IMR-90 (cell line): ENCODE data around the gene ZSCAN5A. TPM values are rescaled to one million over a fixed set of nuclear protein-coding genes. Genes with fewer than 3 reads are reported as not detected.

Experiments used
- ATAC-seq: fragments of 200-7000 bp; cut with Tn5 transposase; 2 replicates; pipeline ENCODE4 v1.9.1; 2020; ENCODE audit warnings: low read depth, mild to moderate bottlenecking, moderate library complexity
- BruUV-seq: library from RNA; stranded (reverse); fragments of 400-500 nt; replicated peaks from 2 replicates; lab custom pipeline; 2021; lab: Mats Ljungman, UMichigan
- CTCF ChIA-PET: fragments of 300-600 bp; formaldehyde crosslinking; extraction: SDS; loops from one replicate; lab custom pipeline; 2021; ENCODE audit warnings: antibody characterized with exemption; lab: Yijun Ruan, JAX
- POLR2A ChIA-PET: fragments of 300-600 bp; sonication (Branson Sonifier 250); formaldehyde crosslinking; loops from one replicate; lab custom pipeline; 2022; ENCODE audit warnings: antibody characterized with exemption; ENCODE audit not compliant: unreplicated experiment; lab: Charles Lee
- DNase-seq: peaks from one replicate; pipeline ENCODE4 v3.0.0; 2013
- H2AFZ ChIP-seq: replicated peaks from 2 replicates; pipeline ENCODE3; 2013; ENCODE audit warnings: low read length, mild to moderate bottlenecking; ENCODE audit not compliant: poor library complexity
- H2AK5ac ChIP-seq: 2 replicates; pipeline ENCODE4 v1.6.1; 2013; ENCODE audit warnings: low read depth, low read length, inconsistent platforms
- H2AK9ac ChIP-seq: replicated peaks from 2 replicates; pipeline ENCODE3; 2013; ENCODE audit warnings: mild to moderate bottlenecking, low read depth, low read length, moderate library complexity; ENCODE audit not compliant: poor library complexity
- H2BK120ac ChIP-seq: 2 replicates; pipeline ENCODE4 v1.6.1; 2013; ENCODE audit warnings: low read depth, low read length, inconsistent platforms
- H2BK15ac ChIP-seq: 3 replicates; pipeline ENCODE4 v1.6.1; 2013; ENCODE audit warnings: low read depth, low read length, inconsistent platforms
- H2BK20ac ChIP-seq: 2 replicates; pipeline ENCODE4 v1.6.1; 2013; ENCODE audit warnings: low read depth, mild to moderate bottlenecking, inconsistent platforms, low read length, moderate library complexity
- H2BK5ac ChIP-seq: 2 replicates; pipeline ENCODE4 v1.6.1; 2013; ENCODE audit warnings: mild to moderate bottlenecking, low read depth, low read length, inconsistent platforms; ENCODE audit not compliant: poor library complexity, severe bottlenecking
- H3K14ac ChIP-seq: replicated peaks from 2 replicates; pipeline ENCODE4 v1.6.1; 2013; ENCODE audit warnings: low read depth, low read length, inconsistent platforms
- H3K18ac ChIP-seq: 2 replicates; pipeline ENCODE4 v1.6.1; 2013; ENCODE audit warnings: low read depth, low read length, control low read depth
- H3K23ac ChIP-seq: 2 replicates; pipeline ENCODE4 v1.6.1; 2013; ENCODE audit warnings: low read depth, low read length, inconsistent platforms
- H3K27ac ChIP-seq: 2 replicates; pipeline ENCODE4 v1.5.1; 2013; ENCODE audit warnings: mild to moderate bottlenecking, control low read depth, low read length; ENCODE audit not compliant: insufficient read depth
- H3K27me3 ChIP-seq: 2 replicates; pipeline ENCODE4 v1.6.1; 2013; ENCODE audit warnings: low read length; ENCODE audit not compliant: control insufficient read depth, insufficient read depth
- H3K36me3 ChIP-seq: 2 replicates; pipeline ENCODE4 v1.6.1; 2013; ENCODE audit warnings: low read length, mixed read lengths; ENCODE audit not compliant: control insufficient read depth, insufficient read depth
- H3K4ac ChIP-seq: 2 replicates; pipeline ENCODE4 v1.6.1; 2013; ENCODE audit warnings: low read depth, low read length, inconsistent platforms
- H3K4me1 ChIP-seq: 2 replicates; pipeline ENCODE4 v1.6.1; 2013; ENCODE audit warnings: low read length, mixed read lengths; ENCODE audit not compliant: control insufficient read depth, insufficient read depth
- H3K4me2 ChIP-seq: 2 replicates; pipeline ENCODE4 v1.6.1; 2013; ENCODE audit warnings: low read depth, mild to moderate bottlenecking, control low read depth, low read length, moderate library complexity
- H3K4me3 ChIP-seq: 2 replicates; pipeline ENCODE4 v1.5.1; 2013; ENCODE audit warnings: low read depth, mild to moderate bottlenecking, control low read depth, low read length, moderate library complexity; ENCODE audit not compliant: insufficient read depth
- H3K56ac ChIP-seq: 2 replicates; pipeline ENCODE4 v1.6.1; 2013; ENCODE audit warnings: low read length, inconsistent platforms; ENCODE audit not compliant: insufficient read depth; ENCODE audit errors: extremely low read depth
- H3K79me1 ChIP-seq, 2 experiments: 2 replicates each; pipeline ENCODE4 v1.6.1; 2013; ENCODE audit warnings: low read length in 2 of 2, inconsistent platforms in 1 of 2, low read depth in 1 of 2
- H3K9ac ChIP-seq: 2 replicates; pipeline ENCODE4 v1.6.1; 2013; ENCODE audit warnings: low read depth, low read length, control low read depth
- H3K9me1 ChIP-seq: 2 replicates; pipeline ENCODE4 v1.6.1; 2013; ENCODE audit warnings: low read length, inconsistent platforms; ENCODE audit not compliant: insufficient read depth
- H3K9me3 ChIP-seq: 2 replicates; pipeline ENCODE4 v1.6.1; 2013; ENCODE audit warnings: low read length; ENCODE audit not compliant: control insufficient read depth, insufficient read depth
- H4K20me1 ChIP-seq: 2 replicates; pipeline ENCODE4 v1.6.1; 2013; ENCODE audit warnings: low read length, inconsistent platforms; ENCODE audit not compliant: insufficient read depth
- H4K5ac ChIP-seq: 2 replicates; pipeline ENCODE4 v1.6.1; 2013; ENCODE audit warnings: mild to moderate bottlenecking, low read depth, low read length, control low read depth
- H4K8ac ChIP-seq, 2 experiments: 2 replicates each; pipeline ENCODE4 v1.6.1; 2013; ENCODE audit warnings: low read depth in 2 of 2, low read length in 2 of 2, control low read depth in 1 of 2, inconsistent platforms in 1 of 2
- H4K91ac ChIP-seq: 2 replicates; pipeline ENCODE4 v1.6.1; 2013; ENCODE audit warnings: low read depth, low read length, inconsistent platforms; ENCODE audit not compliant: insufficient read depth
- BHLHE40 ChIP-seq: fragments of 150-350 bp; IDR thresholded peaks from 2 replicates; pipeline ENCODE4 v1.6.1; 2016; ENCODE audit warnings: mild to moderate bottlenecking, low read depth, low read length
- CEBPB ChIP-seq: IDR thresholded peaks from 2 replicates; pipeline ENCODE4 v1.6.1; 2012; ENCODE audit warnings: low read depth, low read length, improper control_type of control experiment
- FOS ChIP-seq: fragments of 150-350 bp; IDR thresholded peaks from 2 replicates; pipeline ENCODE4 v1.6.1; 2016; ENCODE audit warnings: low read depth, low read length
- MAFK ChIP-seq: IDR thresholded peaks from 2 replicates; pipeline ENCODE4 v1.6.1; 2012; ENCODE audit warnings: low read depth, low read length, improper control_type of control experiment
- RAD21 ChIP-seq: IDR thresholded peaks from 2 replicates; pipeline ENCODE4 v1.6.1; 2012; ENCODE audit warnings: low read length, improper control_type of control experiment
- RCOR1 ChIP-seq: IDR thresholded peaks from 2 replicates; pipeline ENCODE4 v1.6.1; 2012; ENCODE audit warnings: mild to moderate bottlenecking, low read length, improper control_type of control experiment; ENCODE audit not compliant: insufficient replicate concordance
- WGBS, 2 experiments: methylation state at CpG; one replicate each; pipeline versions ENCODE4 v1.1.5 to v1.1.7; 2013; ENCODE audit warnings: missing lambda C conversion rate in 2 of 2; ENCODE audit not compliant: insufficient read length in 1 of 2; ENCODE audit errors: extremely low coverage in 2 of 2; 5-methylcytosine and 5-hydroxymethylcytosine counted together
- dilution Hi-C: fragments of 300-500 bp; cut with HindIII; formaldehyde crosslinking; loops from one replicate; pipeline ENCODE4 v1.14.3; 2018; ENCODE audit warnings: low sequenced_read_pairs; ENCODE audit not compliant: unreplicated experiment
- in situ Hi-C: fragments of 300-500 bp; cut with MboI; formaldehyde crosslinking; loops from 3 replicates; pipeline ENCODE4 v1.14.3; 2019; ENCODE audit warnings: low sequenced_read_pairs, inconsistent platforms, mixed read lengths
- intact Hi-C: fragments of 100-400 bp; cut with micrococcal nuclease; formaldehyde crosslinking; loops from 2 replicates; pipeline ENCODE4 v1.10.0; 2022
- polyA plus RNA-seq, 3 experiments: library from polyadenylated mRNA; depleted of rRNA; stranded (reverse); fragments of >200 nt; gene quantifications; 2 replicates each; pipeline ENCODE4 v1.2.3, GENCODE V29; 2012; ENCODE audit warnings: low replicate concordance in 1 of 3
- total RNA-seq: library from RNA; depleted of rRNA; stranded (reverse); fragments of >200 nt; gene quantifications from 2 replicates; pipeline ENCODE4 v1.2.3, GENCODE V29; 2012
- TF ChIP-seq, protein P1 (sequence below): fragments of 150-350 bp; IDR thresholded peaks from 2 replicates; pipeline ENCODE4 v1.6.1; 2017; ENCODE audit warnings: mild to moderate bottlenecking, antibody characterized with exemption, low read length, low read depth

The ZSCAN5A gene
- total and polyA plus RNA-seq, 2 of the 4 experiments (the other 2 are of a cell fraction): 4.3 to 5.0 TPM

DNA sequence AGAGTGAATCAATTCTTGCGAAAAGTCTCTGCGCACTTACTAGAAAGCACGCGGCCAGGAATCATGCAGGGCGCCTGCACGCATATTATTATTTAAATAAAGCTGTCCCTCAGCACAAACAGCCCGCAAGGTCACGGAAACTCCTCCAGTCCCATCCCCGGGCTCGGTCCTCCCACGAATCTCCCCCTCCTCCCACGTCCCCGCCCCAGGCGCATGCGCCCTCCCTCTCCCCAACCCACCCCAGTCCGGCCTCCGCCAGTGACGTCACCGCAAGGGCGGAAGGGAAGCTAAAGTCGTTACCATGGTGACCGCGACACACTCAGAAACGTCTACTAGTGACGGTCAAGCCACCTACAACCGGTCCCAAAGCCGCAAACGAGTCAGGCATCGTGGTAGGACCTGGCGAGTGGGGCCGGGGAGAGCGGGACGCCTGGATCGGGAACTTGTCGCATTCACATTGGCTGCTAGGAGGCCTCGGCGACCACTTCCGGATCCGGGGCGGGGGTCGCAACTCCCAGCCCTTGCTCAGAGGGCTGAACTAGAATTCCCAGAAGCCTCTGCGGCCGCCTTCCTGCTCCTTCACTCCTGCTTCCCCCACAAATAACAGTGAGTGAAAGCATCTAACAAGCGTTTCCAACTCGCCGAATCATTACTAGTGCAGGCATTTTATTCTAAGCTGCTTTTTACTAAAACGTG lies at the start of gene ZSCAN5A (continued):
- TF ChIP-seq, protein P1, sequence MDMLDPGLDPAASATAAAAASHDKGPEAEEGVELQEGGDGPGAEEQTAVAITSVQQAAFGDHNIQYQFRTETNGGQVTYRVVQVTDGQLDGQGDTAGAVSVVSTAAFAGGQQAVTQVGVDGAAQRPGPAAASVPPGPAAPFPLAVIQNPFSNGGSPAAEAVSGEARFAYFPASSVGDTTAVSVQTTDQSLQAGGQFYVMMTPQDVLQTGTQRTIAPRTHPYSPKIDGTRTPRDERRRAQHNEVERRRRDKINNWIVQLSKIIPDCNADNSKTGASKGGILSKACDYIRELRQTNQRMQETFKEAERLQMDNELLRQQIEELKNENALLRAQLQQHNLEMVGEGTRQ: no peak
- TF ChIP-seq RAD21 (no peak), RCOR1 (no peak), BHLHE40 (no peak), CEBPB (no peak), FOS (no peak)

DNA sequence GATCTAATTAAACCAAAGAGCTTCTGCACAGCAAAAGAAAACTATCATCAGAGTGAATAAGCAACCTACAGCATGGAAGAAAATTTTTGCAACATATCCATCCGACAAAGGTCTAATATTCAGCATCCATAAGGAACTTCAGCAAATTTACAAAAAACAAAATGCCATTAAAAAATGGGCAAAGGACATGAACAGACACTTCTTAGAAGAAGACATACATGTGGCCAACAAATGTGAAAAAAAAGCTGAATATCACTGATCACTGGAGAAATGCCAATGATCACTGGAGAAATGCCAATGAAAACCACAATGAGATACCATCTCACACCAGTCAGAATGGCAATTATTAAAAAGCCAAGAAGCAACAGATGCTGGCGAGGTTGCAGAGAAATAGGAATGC lies 46.2 kb upstream of the ZSCAN5A start:
- CTCF ChIA-PET: interaction anchor here (0.7 kb wide), 1 partner anchor 39 kb away, joined by 3 read pairs; no protein-coding TSS in a partner anchor
- Histone ChIP-seq H2BK15ac (no peak overlapping the region), H2AFZ (no peak overlapping the region), H2BK20ac (no peak overlapping the region), H3K79me1 (no peaks in the 10 kb centered on the region), H4K8ac (no peak overlapping the region), H3K4ac (no peak overlapping the region), H3K14ac (no peak overlapping the region), H3K4me1 (no peaks in the 10 kb centered on the region), H3K56ac (no peak overlapping the region), H3K9ac (no peak overlapping the region), H3K27ac (no peak overlapping the region), H2AK5ac (no peak overlapping the region), H3K9me3 (0 out of 2 replicates have a peak, but pooled peaks cover 1% of the 10 kb centered on the region), H4K91ac (no peak overlapping the region), H3K36me3 (no peaks in the 10 kb centered on the region), H3K27me3 (no peaks in the 10 kb centered on the region), H3K18ac (no peak overlapping the region), H2BK120ac (no peak overlapping the region), H2AK9ac (no peak overlapping the region), H4K20me1 (no peaks in the 10 kb centered on the region), H3K4me3 (no peak overlapping the region), H4K5ac (no peak overlapping the region), H3K4me2 (no peak overlapping the region), H3K9me1 (no peaks in the 10 kb centered on the region), H3K23ac (no peak overlapping the region), H2BK5ac (no peak overlapping the region)
- DNase-seq (no peak), ATAC-seq (no peak)
- dilution Hi-C loops: no loop called here
- intact Hi-C loops: no loop called here
- no peak for TF ChIP-seq MAFK
- BruUV-seq: no TSS peak
- POLR2A ChIA-PET: no interaction called here
- WGBS, 2 experiments: 57% methylated on average over 1 of the region's 2 CpGs; no CpG with 5 or more reads in 1 of the 2 experiments
- in situ Hi-C loops: no loop called here
